ENCODE data around the gene RPP25. TPM values are rescaled to one million over a fixed set of nuclear protein-coding genes. Genes with fewer than 3 reads are reported as not detected.

RPP25 gene
- total RNA-seq, 1 donor = 8.8 TPM

- no peak overlapping the region for H3K4me3 ChIP-seq (ENCODE audit: low read depth, low read length)
- DNase-seq (ENCODE audit: low read depth) = no peak
- TF ChIP-seq CTCF (IDR thresholded peaks at IDR 0.05; ENCODE audit: insufficient read depth, low read length) = no peak
These were observed 27.2 kb upstream of the RPP25 start for GRCh38 chr15:74983725-74984231.

- H3K4me3 ChIP-seq (ENCODE audit: low read depth, low read length) = no peak overlapping the region
- no peak for DNase-seq (ENCODE audit: low read depth)
- no peak for TF ChIP-seq CTCF (IDR thresholded peaks at IDR 0.05; ENCODE audit: insufficient read depth, low read length)
These were observed 25.6 kb upstream of the RPP25 start for GRCh38 chr15:74982183-74982582.

GRCh38 chr15:74978503-74978902 lies 21.9 kb upstream of the RPP25 start:
- TF ChIP-seq CTCF (IDR thresholded peaks at IDR 0.05; ENCODE audit: insufficient read depth, low read length) = no peak
- no peak for DNase-seq (ENCODE audit: low read depth)
- H3K4me3 ChIP-seq (ENCODE audit: low read depth, low read length) = no peak overlapping the region

- H3K4me3 ChIP-seq (ENCODE audit: low read depth, low read length) = no peak overlapping the region
- no peak for TF ChIP-seq CTCF (IDR thresholded peaks at IDR 0.05; ENCODE audit: insufficient read depth, low read length)
- DNase-seq (ENCODE audit: low read depth) = no peak
These were observed 21.5 kb upstream of the RPP25 start for GRCh38 chr15:74978077-74978476.

GRCh38 chr15:74977599-74977998 lies 21.0 kb upstream of the RPP25 start:
- no peak for TF ChIP-seq CTCF (IDR thresholded peaks at IDR 0.05; ENCODE audit: insufficient read depth, low read length)
- H3K4me3 ChIP-seq (ENCODE audit: low read depth, low read length) = no peak overlapping the region
- DNase-seq (ENCODE audit: low read depth) = no peak

GRCh38 chr15:74976159-74976558 lies 19.6 kb upstream of the RPP25 start:
- no peak for DNase-seq (ENCODE audit: low read depth)
- no peak for TF ChIP-seq CTCF (IDR thresholded peaks at IDR 0.05; ENCODE audit: insufficient read depth, low read length)
- no peak overlapping the region for H3K4me3 ChIP-seq (ENCODE audit: low read depth, low read length)

GRCh38 chr15:74967670-74968069 lies 11.1 kb upstream of the RPP25 start:
- DNase-seq (ENCODE audit: low read depth) = no peak
- no peak for TF ChIP-seq CTCF (IDR thresholded peaks at IDR 0.05; ENCODE audit: insufficient read depth, low read length)
- no peak overlapping the region for H3K4me3 ChIP-seq (ENCODE audit: low read depth, low read length)

Data from fibroblast of the aortic adventitia (primary cell).